Prostate gland (tissue), 2 donors: ENCODE measurements around the gene EXOC2. TPM values are rescaled to one million over a fixed set of nuclear protein-coding genes. Genes with fewer than 3 reads are reported as not detected.
A peak's percentile ranks its signal among the peaks of the same experiment; 100 is the strongest.

Source experiments
- DNase-seq: peaks from one replicate; pipeline ENCODE4 v3.0.0-alpha.2; 2019; ENCODE audit warnings: low spot score
- H3K27ac ChIP-seq, 2 donors: fragments of 200-600 bp; sonication (generic); 2 replicates each; pipeline ENCODE4 v1.5.1; 2017 to 2019
- H3K27me3 ChIP-seq: fragments of 200-600 bp; sonication (generic); replicated peaks from 2 replicates; pipeline ENCODE4 v1.5.1; 2019; ENCODE audit not compliant: insufficient read depth
- H3K36me3 ChIP-seq, 2 donors: fragments of 200-600 bp; sonication (generic); 1 replicate in 1 of 2; 2 replicates in 1 of 2; pipeline versions ENCODE4 v1.5.1 to v1.8.1; 2017 to 2019
- H3K4me1 ChIP-seq: fragments of 200-600 bp; sonication (generic); replicated peaks from 2 replicates; pipeline ENCODE4 v1.5.1; 2019
- H3K4me3 ChIP-seq, 2 donors: fragments of 200-600 bp; sonication (generic); 2 replicates each; pipeline ENCODE4 v1.5.1; 2017 to 2019
- H3K9me3 ChIP-seq: fragments of 200-600 bp; sonication (generic); 2 replicates; pipeline ENCODE4 v1.5.1; 2017
- POLR2A ChIP-seq: fragments of 450-650 bp; IDR thresholded peaks from one replicate; pipeline ENCODE4 v1.6.1; 2016; ENCODE audit warnings: antibody characterized with exemption, mild to moderate bottlenecking
- POLR2AphosphoS5 ChIP-seq: sonication (generic); formaldehyde crosslinking; IDR thresholded peaks from one replicate; pipeline ENCODE4 v1.6.1; 2017; ENCODE audit warnings: antibody characterized with exemption
- WGBS: methylation state at CpG from one replicate; pipeline ENCODE4 v1.1.5; 2018; 5-methylcytosine and 5-hydroxymethylcytosine counted together
- intact Hi-C: fragments of 100-400 bp; cut with DNase I; formaldehyde crosslinking; loops from one replicate; pipeline ENCODE4 v1.14.2; 2022
- total RNA-seq, 2 donors: library from RNA; depleted of rRNA; stranded (reverse); fragments of >200 nt; gene quantifications; one replicate each; pipeline ENCODE4 v1.1.0, GENCODE V29; 2016
- TF ChIP-seq, protein P1 (sequence below), 4 experiments: fragments of 200-600 bp in 2 of 4; fragments of 450-650 bp in 2 of 4; sonication (generic) in 2 of 4; IDR thresholded peaks; 1 replicate in 3 of 4; 2 replicates in 1 of 4; pipeline ENCODE4 v1.5.1; 2016 to 2019; ENCODE audit warnings: antibody characterized with exemption in 4 of 4, mild to moderate bottlenecking in 2 of 4, moderate library complexity in 2 of 4

EXOC2 gene
- total RNA-seq, 2 donors from 2014 or later, result 18.2 to 30.8 TPM

DNA sequence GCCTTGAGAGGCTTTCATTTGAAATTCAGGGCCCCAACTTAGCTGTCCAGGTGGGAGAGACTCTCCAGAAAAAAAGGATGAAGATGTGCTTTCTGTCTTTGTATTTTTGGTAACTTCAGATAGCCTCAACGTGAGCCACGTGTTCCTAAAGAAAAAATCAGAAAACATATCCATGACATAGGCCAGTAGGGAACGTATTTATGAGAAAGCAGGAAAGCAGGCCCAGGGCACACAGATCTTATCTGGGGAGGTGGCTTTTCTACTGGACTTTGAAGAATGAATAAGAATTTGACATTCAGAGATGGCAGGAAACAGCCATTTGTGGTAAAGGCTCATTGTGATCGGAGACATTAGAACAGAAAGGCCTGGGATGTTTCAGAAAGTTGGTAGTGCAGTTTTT, 21.2 kb upstream of the EXOC2 start:
- Histone ChIP-seq H3K27ac (no peak overlapping the region), H3K27me3 (no peaks in the 10 kb centered on the region), H3K4me3 (no peak overlapping the region), H3K9me3 (no peaks in the 10 kb centered on the region), H3K36me3 (no peaks in the 10 kb centered on the region), H3K4me1 (no peaks in the 10 kb centered on the region)
- 86% methylated on average over 4 of the region's 4 CpGs for WGBS
- no peak for DNase-seq
- no peak for TF ChIP-seq POLR2AphosphoS5
- TF ChIP-seq POLR2A, result no peak
- TF ChIP-seq, protein P1, sequence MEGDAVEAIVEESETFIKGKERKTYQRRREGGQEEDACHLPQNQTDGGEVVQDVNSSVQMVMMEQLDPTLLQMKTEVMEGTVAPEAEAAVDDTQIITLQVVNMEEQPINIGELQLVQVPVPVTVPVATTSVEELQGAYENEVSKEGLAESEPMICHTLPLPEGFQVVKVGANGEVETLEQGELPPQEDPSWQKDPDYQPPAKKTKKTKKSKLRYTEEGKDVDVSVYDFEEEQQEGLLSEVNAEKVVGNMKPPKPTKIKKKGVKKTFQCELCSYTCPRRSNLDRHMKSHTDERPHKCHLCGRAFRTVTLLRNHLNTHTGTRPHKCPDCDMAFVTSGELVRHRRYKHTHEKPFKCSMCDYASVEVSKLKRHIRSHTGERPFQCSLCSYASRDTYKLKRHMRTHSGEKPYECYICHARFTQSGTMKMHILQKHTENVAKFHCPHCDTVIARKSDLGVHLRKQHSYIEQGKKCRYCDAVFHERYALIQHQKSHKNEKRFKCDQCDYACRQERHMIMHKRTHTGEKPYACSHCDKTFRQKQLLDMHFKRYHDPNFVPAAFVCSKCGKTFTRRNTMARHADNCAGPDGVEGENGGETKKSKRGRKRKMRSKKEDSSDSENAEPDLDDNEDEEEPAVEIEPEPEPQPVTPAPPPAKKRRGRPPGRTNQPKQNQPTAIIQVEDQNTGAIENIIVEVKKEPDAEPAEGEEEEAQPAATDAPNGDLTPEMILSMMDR (IDR thresholded peaks at IDR 0.05), result no peak
- intact Hi-C loops, result loop anchor here (5.0 kb wide), 1 partner anchor 678 kb away; no protein-coding TSS in a partner anchor

DNA sequence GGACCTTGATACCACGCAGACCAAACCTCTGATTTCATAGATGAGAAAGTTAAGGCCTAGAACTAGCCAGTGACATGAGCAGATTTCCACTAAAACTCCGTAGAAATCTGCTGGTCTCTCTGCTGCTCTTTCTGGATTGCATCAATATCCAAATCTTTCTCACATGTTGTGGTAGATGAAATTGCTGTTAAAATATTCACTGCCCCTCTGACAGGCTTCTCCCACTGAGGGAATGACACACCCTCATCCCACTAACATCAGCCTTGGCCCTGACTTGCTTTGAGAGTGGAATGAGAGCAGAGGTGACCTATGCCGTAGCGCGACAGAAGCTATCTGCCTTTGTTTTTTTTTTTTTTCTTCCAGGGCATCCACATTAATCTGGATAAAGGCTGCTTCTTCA, 20.4 kb upstream of the EXOC2 start:
- DNase-seq, result no peak
- Histone ChIP-seq H3K36me3 (no peaks in the 10 kb centered on the region), H3K4me1 (no peaks in the 10 kb centered on the region), H3K27ac (no peak overlapping the region), H3K27me3 (no peaks in the 10 kb centered on the region), H3K4me3 (no peak overlapping the region), H3K9me3 (no peaks in the 10 kb centered on the region)
- intact Hi-C loops, result loop anchor here (5.0 kb wide), 1 partner anchor 679 kb away; no protein-coding TSS in a partner anchor
- no peak for TF ChIP-seq POLR2AphosphoS5
- TF ChIP-seq POLR2A, result no peak
- TF ChIP-seq, protein P1 (IDR thresholded peaks at IDR 0.05), result no peak
- WGBS, result 97% methylated on average over 5 of the region's 5 CpGs

DNA sequence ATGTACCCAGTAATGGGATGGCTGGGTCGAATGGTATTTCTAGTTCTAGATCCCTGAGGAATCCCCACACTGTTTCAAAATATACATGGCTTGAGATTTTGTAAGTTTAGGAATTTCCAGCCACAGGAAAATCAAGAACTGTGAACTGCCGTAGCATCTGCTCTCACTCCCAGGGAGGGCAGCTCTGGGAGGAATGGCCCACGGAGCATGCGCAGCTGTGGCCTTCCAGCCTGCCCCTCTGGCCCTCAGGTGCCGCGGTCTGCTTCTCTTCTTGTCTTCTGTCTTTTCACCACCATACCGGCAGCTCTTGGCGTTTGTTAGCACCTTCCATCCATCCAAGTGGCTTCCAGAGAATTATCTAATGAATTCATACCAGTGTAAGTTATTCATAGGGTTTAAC, 19.9 kb upstream of the EXOC2 start:
- no peak overlapping the region for H3K27ac ChIP-seq
- H3K4me3 ChIP-seq, result no peak overlapping the region
- no peaks in the 10 kb centered on the region for H3K27me3 ChIP-seq
- intact Hi-C loops, result loop anchor here (5.0 kb wide), 1 partner anchor 679 kb away; no protein-coding TSS in a partner anchor
- no peak for DNase-seq
- no peaks in the 10 kb centered on the region for H3K4me1 ChIP-seq
- TF ChIP-seq POLR2AphosphoS5 (no peak), POLR2A (no peak)
- TF ChIP-seq, protein P1 (IDR thresholded peaks at IDR 0.05), result no peak
- 91% methylated on average over 8 of the region's 8 CpGs for WGBS
- no peaks in the 10 kb centered on the region for H3K36me3 ChIP-seq
- H3K9me3 ChIP-seq, result no peaks in the 10 kb centered on the region

DNA sequence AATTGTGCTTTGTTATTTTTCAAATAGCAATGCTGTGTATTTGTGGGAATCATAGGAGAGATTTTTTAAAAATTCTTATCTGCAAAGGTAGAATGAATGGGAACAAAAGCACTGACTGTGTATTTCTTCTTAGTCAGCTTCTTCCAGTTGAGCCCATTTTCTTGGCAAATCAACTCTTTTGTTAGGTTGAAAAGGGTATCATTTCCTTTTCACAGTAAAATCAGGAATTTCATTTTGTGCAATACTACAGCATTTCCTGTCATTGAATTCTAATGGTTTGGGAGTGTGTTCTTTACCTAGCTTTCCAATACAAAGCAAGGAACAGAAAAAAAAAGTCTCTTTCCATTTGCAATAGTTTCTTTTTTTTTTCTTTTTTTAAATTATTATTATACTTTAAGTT, 19.0 kb upstream of the EXOC2 start:
- Histone ChIP-seq H3K4me3 (no peak overlapping the region), H3K27ac (peak overlapping the region; percentile 80 to 87), H3K36me3 (no peaks in the 10 kb centered on the region), H3K4me1 (no peaks in the 10 kb centered on the region), H3K9me3 (no peaks in the 10 kb centered on the region), H3K27me3 (no peaks in the 10 kb centered on the region)
- TF ChIP-seq POLR2A (no peak), POLR2AphosphoS5 (no peak)
- TF ChIP-seq, protein P1 (IDR thresholded peaks at IDR 0.05), result no peak
- no peak for DNase-seq
- intact Hi-C loops, result loop anchor here (5.0 kb wide), 1 partner anchor 680 kb away; no protein-coding TSS in a partner anchor
